Measurements from ENCODE around the gene UNC93A.

GRCh38 chr6:167287513-167288048, 3.5 kb upstream of the UNC93A start:
- no peak for TF ChIP-seq EZH2 (IDR thresholded peaks at IDR 0.05; ENCODE audit: low read length, missing control alignments)
- no peak for TF ChIP-seq CTCF (conservative IDR thresholded peaks at IDR 0.05 in 1 of 2, IDR thresholded peaks at IDR 0.05 in 1 of 2; ENCODE audit: low read depth in 1 of 2, low read length in 2 of 2)

Data from fibroblast of lung (primary cell).